HG03039 (cell line): ENCODE results near the gene RPS26.
"Not testable (repeated sequence)": the region's sequence is repeated elsewhere in the genome, so short reads cannot be mapped to it uniquely, and the experiment has no call there.

Experiments used
- ATAC-seq: cut with Tn5 transposase; IDR thresholded peaks from one replicate; pipeline ENCODE4 v1.9.1; 2021; ENCODE audit warnings: mild to moderate bottlenecking, moderate library complexity; ENCODE audit not compliant: unreplicated experiment

Gene RPS26

GRCh38 chr12:56020423-56021184 is 21.1 kb upstream of the RPS26 start, which contains the start of gene IKZF4:
Gene IKZF4, plus strand, starts transcription at chr12:56021043. Its CDS starts 451 bp downstream, at chr12:56021494.
- ATAC-seq = no peak

- ATAC-seq = no peak
These were observed 19.7 kb upstream of the RPS26 start for GRCh38 chr12:56021889-56022497.

GRCh38 chr12:56028511-56029165 is 13.1 kb upstream of the RPS26 start:
- ATAC-seq = no peak

- ATAC-seq = no peak
These were observed 12.6 kb upstream of the RPS26 start for GRCh38 chr12:56029166-56029519.

- no peak for ATAC-seq
These were observed 11.9 kb upstream of the RPS26 start for GRCh38 chr12:56029666-56030293.

- ATAC-seq = no peak
These were observed 9.7 kb upstream of the RPS26 start for GRCh38 chr12:56031987-56032386.

GRCh38 chr12:56034586-56035332 is 7.0 kb upstream of the RPS26 start:
- no peak for ATAC-seq

GRCh38 chr12:56037161-56037560 is 4.6 kb upstream of the RPS26 start:
- ATAC-seq = no peak

GRCh38 chr12:56038022-56038655 is 3.6 kb upstream of the RPS26 start:
- ATAC-seq = no peak

GRCh38 chr12:56040151-56040550 is 1.6 kb upstream of the RPS26 start:
- ATAC-seq = no peak

GRCh38 chr12:56040963-56041551 is 661 bp upstream of the RPS26 start:
- no peak for ATAC-seq

- not testable (repeated sequence) for ATAC-seq
These were observed 704 bp downstream of the RPS26 start for GRCh38 chr12:56042430-56042813.

GRCh38 chr12:56042843-56043242 is 1.1 kb downstream of the RPS26 start:
- no peak for ATAC-seq

- no peak for ATAC-seq
These were observed 4.5 kb downstream of the RPS26 start for GRCh38 chr12:56046027-56046780.

GRCh38 chr12:56053407-56053893 is 11.7 kb downstream of the RPS26 start:
- ATAC-seq = no peak

- not testable (repeated sequence) for ATAC-seq
These were observed 18.2 kb downstream of the RPS26 start for GRCh38 chr12:56059964-56060363.

- ATAC-seq = no peak
These were observed 20.3 kb downstream of the RPS26 start for GRCh38 chr12:56061982-56062381.

GRCh38 chr12:56062996-56063395 is 21.3 kb downstream of the RPS26 start:
- ATAC-seq = no peak

GRCh38 chr12:56071648-56072047 is 29.9 kb downstream of the RPS26 start:
- ATAC-seq = no peak
